NOMO-1 treated with DMSO at 0.1 percent for 48 hours (cell line): ENCODE results near the gene ADCY1.

Source experiments
- DNase-seq: peaks from one replicate; lab custom pipeline; 2025; ENCODE audit not compliant: unreplicated experiment; lab: John Stamatoyannopoulos, UW

ADCY1 gene

GRCh38 chr7:45592230-45592991 lies 18.2 kb downstream of the ADCY1 start:
- DNase-seq: no peak

DNA sequence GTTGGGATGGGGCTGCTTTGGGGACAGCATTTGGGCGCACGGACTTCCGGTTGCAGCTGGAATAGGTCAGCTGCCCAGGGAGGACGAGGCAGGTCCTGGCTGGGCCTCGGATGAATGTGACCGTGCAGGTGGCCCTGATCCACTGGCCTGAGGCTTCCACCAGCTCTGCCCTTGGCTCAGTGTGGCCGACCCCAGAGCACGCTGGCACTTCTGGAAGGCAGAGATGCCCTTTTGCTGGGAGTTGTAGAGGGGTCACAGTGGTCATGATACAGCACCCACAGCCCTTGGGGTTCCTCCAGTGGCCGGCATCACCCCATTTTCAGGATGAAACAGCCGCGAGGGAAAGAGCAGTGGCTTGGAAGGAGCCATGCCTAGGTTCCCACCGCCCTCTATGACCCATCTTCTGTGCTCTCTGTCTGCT lies 19.0 kb downstream of the ADCY1 start:
- DNase-seq: no peak

GRCh38 chr7:45593877-45594276 lies 19.7 kb downstream of the ADCY1 start:
- no peak for DNase-seq

DNA sequence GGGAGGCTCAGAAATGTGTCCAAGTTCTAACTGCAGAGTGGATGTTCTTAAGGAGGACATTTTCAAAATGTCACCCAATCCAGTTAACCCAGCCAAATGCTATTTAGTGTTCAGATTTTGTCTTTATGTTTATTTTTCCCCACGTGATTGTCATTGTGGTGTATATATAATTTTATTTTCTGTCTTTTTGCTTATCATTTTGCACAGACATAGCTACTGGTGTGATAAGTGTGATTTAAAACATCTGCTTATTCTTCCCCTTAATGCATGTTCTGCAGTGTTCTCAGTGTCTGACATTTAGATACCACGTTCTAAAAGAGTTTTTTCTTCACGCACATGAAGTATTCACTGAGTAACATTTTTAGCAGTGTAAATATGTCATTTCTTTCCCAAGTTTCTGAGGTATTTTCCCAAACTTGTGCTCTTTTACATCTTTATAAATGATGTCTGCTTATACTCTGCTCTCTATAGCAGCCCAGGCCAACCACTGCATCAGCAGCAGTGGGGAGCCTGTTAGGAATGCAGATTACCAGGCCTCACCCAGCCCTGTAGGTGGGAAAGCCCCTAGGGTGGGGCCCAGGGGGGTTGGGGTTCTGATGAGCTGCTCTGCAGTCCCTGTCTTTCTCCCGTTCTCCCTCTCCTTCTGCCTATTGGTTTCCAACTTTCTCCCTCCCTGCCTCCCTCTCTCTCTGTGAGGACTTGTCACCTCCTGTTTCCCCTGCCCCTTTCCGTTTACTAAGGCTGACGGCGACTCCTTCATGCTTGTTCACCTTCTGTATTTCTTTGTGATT lies 20.8 kb downstream of the ADCY1 start:
- DNase-seq: no peak

DNA sequence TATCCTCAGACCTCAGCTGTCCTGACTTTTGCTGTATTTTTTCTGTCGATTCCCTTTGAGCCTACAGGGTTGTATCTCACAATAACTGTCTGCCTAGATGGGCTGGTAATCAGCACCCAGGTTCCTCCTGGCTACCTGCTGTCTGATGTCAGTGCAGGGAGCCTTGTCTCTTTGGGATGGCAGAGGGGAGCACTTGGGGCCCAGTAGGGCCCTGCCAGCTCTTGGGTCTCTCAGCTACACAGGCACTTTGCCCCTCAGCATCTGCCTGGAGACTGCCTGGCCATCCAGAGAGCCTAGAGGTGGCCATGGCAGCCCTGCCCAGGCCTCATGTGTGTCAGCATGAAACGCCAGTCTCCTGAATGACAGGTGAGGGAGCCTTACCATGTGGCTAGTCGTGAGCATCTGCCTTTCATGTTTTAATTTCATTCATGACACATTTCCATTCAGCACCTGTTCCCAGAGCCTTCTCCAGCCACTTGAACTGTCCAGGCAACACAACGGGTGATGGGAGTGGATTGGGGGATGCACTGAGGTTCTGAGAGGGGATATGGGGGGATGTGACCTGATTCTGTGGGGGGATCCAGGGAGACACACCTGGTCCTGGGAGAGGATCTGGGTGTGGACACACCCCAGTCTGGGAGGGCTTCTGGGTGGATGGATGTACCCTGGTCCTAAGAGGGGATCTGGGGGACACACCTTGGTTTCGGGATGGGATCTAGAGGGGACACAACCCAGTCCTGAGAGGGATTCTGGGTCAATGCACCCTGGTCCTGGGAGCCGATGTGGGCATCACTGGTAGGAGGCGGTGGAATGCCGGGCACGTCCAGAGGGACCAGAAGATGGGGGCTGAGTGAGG lies 21.9 kb downstream of the ADCY1 start:
- no peak for DNase-seq

DNA sequence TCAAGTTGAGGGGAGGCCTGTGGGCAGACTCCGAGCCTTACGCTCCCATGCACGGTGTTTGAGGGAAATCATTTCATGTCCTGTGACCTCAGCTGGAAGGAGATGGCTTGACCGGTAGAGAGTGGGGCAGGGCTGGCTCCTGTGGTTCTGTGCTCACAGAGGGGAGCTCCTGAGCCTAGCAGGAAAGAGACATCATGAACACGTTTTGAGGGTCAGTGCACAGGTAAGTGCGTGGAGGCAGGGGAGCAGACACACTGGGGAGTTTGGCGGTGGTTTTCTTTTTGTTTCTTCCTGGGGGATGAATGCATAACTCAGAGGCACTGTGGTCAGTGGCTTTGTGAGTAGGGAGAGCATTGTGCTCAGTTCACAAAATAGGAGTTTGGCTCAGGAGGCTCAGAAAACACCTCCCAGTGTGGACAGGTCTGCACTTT lies 22.5 kb downstream of the ADCY1 start:
- DNase-seq: no peak

GRCh38 chr7:45597286-45597984 lies 23.3 kb downstream of the ADCY1 start:
- DNase-seq: no peak

- no peak for DNase-seq
Observed at GRCh38 chr7:45598886-45599520, 24.8 kb downstream of the ADCY1 start.

DNA sequence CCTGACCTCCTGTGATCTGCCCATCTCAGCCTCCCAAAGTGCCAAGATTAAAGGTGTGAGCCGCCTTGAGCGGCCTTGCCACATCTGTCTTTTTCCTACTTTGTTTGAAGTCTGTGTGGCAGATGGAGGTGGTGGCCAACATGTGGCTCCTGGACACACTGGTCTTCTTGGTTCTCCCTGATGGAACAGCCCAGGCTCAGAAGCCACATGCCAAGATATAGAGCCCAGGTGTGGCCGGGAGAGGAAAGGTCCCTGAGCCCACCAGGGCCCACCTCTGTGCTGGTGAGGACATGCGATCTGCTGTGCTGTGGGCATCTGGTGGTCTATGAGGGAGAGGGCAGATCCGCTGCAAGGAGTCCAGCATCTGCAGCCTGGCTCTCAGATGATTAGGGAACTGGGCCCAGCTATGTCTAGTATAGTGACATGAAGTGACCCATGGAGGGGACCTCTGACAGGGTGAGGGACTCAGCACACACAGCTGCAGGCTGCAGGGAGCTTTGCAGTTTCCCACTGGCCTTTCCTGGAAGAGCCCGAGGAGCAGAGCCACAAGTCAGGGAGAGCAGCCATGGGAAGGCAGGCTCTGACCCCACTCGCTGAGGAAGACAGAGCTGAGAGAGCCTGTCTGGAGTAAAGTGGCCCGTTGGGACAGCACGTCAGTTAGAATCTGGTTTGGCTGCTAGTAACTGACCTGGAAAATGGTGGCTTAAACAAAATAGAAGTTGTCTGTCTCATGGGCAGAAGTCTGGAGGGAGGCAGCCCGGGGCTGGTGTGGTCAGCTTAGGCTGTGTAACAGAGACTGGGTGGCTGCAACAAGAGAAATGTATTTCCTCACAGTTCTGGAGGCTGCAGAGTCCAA lies 25.9 kb downstream of the ADCY1 start:
- DNase-seq: no peak

DNA sequence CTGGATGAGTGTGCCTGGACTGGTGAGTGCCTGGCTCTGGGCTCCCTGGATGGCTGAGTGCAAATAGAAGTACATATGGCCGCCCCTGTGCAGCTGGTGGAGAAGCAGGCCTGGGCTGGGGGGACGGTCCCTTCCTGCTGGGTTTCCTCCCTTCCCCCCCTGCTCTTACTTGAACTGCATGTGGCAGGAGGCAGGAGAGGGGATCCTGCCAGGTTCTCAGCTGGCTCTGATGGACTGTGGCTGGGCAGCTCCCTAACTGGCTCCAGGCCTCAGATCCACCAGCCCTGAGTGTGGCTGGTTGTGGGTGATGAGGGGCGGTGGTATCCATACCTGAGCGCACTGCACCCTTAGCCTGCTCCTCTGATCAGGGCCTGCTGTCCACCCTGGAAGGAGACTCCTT lies 26.9 kb downstream of the ADCY1 start:
- no peak for DNase-seq

- DNase-seq: no peak
Observed at GRCh38 chr7:45601816-45602540, 27.8 kb downstream of the ADCY1 start.

- no peak for DNase-seq
Observed at GRCh38 chr7:45606050-45606449, 31.9 kb downstream of the ADCY1 start.

- DNase-seq: no peak
Observed at GRCh38 chr7:45606931-45607330, 32.8 kb downstream of the ADCY1 start.

GRCh38 chr7:45609180-45609579 lies 35.0 kb downstream of the ADCY1 start:
- DNase-seq: no peak

DNA sequence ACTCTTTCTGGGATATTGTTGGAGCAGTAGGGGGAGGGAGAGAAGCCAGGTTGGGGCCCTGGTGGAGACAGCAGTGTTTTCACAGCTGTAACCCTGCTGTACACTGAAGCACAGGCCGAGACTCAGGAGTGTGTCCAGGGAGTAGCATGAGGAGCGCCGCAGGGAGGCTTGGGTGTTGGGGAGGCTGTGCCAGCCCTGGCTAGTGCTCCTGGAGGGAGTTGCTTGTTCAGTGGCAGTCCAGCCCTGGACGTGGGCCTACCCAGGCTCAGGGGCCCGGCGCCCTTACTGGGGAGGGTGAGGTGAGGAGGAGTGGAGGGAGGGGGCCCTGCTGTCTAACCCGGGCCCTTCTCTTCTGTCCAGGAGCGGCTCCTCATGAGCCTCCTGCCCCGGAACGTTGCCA lies 35.9 kb downstream of the ADCY1 start:
- no peak for DNase-seq

- DNase-seq: no peak
Observed at GRCh38 chr7:45610660-45611299, 36.6 kb downstream of the ADCY1 start.

DNA sequence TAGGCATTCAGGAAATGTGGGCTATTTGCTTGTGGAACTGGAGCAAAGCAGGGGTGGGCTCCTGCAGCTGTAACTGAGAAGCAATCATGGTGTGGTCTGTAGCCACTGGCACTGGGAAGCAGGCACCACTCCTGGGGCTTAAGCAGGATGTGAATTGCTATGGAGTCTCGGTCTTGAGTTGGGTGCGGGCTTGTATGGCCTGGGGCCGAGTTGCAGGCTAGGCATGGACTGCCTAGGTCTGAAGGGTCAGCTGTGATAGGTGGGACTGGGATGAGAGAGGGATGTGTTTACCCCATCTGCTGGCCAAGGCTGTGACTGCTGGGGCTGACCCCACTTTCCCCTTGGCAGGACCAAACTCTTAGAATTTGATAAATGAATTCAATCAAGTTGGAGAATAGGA lies 43.0 kb downstream of the ADCY1 start:
- DNase-seq: no peak

- no peak for DNase-seq
Observed at GRCh38 chr7:45622058-45622457, 47.9 kb downstream of the ADCY1 start.
